Activated CD8-positive, alpha-beta memory T cell treated with anti-CD3 and anti-CD28 coated beads for 48 hours (primary cell): ENCODE results near the gene HPRT1.
A peak's percentile ranks its signal among the peaks of the same experiment; 100 is the strongest.
"Not testable (repeated sequence)": the region's sequence is repeated elsewhere in the genome, so short reads cannot be mapped to it uniquely, and the experiment has no call there.

Source experiments
- DNase-seq, 3 experiments: peaks; one replicate each; pipeline ENCODE4 v3.0.0-alpha.2; 2020; ENCODE audit warnings: low read depth in 2 of 3, low spot score in 2 of 3

HPRT1 gene, protein sequence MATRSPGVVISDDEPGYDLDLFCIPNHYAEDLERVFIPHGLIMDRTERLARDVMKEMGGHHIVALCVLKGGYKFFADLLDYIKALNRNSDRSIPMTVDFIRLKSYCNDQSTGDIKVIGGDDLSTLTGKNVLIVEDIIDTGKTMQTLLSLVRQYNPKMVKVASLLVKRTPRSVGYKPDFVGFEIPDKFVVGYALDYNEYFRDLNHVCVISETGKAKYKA

DNA sequence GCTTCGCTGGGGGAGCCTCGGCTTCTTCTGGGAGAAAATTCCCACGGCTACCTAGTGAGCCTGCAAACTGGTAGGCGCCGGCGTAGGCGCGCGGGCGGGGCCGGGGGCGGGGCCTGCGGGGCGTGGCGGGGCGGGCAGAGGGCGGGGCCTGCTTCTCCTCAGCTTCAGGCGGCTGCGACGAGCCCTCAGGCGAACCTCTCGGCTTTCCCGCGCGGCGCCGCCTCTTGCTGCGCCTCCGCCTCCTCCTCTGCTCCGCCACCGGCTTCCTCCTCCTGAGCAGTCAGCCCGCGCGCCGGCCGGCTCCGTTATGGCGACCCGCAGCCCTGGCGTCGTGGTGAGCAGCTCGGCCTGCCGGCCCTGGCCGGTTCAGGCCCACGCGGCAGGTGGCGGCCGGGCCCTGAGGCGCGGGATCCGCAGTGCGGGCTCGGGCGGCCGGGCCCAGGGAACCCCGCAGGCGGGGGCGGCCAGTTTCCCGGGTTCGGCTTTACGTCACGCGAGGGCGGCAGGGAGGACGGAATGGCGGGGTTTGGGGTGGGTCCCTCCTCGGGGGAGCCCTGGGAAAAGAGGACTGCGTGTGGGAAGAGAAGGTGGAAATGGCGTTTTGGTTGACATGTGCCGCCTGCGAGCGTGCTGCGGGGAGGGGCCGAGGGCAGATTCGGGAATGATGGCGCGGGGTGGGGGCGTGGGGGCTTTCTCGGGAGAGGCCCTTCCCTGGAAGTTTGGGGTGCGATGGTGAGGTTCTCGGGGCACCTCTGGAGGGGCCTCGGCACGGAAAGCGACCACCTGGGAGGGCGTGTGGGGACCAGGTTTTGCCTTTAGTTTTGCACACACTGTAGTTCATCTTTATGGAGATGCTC, at the start of gene HPRT1:
TSS of gene HPRT1 (plus strand) at position 161 of the 857 bp plus-strand sequence. CDS start at position 308, 147 bp downstream.
- DNase-seq: peak; percentile 36 to 59 (median 43)

DNA sequence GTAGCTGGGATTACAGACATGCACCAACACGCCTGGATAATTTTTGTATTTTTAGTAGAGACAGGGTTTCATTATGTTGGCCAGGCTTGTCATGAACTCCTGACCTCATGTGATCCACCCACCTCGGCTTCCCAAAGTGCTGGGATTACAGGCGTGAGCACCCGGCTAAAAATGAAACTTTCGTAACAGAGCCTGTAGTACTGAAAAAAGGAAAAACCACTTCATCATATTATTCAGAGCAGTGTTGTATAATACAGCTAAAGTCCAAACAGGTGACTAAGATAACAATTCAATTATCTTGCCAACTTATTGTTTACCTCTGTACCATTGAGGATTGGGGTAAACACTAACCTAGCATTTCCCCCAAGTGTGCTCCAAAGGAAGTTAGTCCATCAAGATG, 43.9 kb upstream of the HPRT1 start:
- DNase-seq: no peak

DNA sequence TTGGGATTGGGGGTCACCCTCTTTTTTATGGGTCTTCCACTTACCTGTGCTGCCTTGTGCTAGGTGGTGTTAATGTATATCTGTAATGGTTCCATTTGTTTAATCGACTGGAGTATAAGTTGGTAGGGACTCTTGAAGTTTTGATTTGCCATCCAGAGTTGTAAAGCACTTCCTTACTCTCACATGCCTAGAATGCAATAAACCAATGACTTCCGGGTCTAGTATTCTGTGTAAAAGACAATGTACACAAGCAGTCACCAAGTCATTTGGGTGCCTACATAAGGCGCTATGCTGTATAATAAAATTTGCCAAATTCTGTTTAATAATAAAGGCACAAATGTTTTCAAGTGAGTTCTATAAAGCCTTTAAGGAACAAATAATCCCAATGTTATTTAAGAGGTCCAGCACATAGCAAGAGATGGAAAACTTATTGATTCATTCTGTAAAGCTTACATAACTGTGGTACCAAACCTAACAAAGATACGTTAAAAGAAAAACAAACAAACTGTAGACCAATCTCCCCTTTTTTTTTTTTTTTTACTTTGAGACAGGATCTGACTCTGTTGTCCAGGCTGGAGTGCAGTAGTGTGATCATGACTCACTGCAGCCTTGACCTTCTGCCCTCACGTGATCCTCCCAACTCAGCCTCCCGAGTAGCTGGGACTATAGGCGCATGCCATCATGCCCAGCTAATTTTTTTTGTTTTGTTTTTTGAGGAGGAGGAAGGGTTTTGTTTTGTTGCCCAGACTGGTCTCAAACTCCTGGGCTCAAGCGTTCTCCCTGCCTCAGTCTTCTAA, 41.5 kb upstream of the HPRT1 start:
- no peak for DNase-seq

DNA sequence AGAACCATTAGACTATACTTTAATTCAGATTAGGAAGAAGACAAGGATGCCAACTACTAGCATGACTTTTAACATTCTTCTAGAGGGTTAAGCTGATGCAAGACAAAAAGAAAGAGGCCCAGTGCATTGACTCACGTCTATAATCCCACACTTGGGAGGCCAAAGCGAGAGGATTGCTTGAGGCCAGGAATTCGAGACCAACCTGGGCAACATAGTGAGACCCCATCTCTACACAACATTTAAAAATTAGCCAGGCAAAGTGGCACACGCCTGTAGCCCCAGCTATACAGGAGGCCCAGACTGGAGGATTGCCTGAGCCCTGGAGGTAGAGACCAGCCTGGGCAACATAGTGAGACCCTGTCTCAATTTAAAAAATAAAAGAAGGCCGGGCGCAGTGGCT, 40.2 kb upstream of the HPRT1 start:
- no peak for DNase-seq

DNA sequence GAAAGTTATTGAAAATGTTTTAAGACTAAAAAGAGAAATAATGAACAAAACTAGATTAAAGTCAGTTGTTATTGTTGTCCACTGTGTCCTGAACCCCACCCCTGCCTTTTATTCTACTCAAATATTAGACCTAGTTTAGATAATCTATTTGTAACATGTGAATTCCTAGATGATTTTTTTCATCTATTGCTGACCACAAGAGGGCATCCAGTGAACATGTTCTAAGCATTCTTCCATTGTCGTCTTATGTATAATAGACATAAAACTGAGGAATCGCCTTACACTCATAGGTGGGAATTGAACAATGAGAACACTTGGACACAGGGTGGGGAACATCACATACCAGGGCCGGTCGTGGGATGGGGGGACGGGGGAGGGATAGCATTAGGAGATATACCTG, 36.4 kb upstream of the HPRT1 start:
- DNase-seq: no peak

DNA sequence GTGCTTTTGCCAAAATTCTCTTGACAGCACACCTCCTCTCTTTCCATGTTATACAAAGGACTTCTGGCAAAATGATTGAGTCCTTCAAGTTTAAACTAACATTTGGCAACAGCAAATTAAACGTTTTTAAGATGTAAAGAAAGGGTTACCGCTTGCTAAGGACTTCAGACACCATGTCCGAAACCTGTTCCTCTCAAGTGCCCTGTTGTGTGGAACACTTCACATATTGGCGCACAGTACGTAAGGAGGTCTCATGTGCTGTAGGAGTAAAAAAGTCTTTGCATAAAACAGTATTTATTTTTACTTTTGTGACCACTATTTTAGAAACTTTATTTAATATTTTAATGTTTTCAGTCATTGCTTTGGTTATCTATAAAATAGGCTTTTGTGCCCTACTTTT, 33.7 kb upstream of the HPRT1 start:
- no peak for DNase-seq

DNA sequence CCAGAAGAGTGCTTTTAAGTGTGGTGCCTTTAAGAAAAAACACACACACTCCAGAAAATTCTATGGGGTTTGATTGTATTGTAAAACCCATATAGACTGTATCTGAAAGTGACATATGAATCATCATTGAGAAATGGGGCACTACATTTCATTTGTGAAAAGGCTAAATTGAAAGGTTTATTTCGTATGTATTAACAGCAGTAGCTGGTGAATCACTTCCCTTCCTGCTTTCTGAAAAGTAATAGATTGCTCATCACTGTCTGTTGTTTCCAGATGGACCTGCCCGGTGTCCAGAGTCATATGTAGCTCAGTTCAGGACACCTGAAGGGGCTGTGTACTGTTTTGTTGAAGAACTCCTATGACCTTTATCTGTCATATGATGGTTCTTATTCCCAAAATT, 28.1 kb upstream of the HPRT1 start:
- peak in 1 of 3 experiments; percentile 1 for DNase-seq

DNA sequence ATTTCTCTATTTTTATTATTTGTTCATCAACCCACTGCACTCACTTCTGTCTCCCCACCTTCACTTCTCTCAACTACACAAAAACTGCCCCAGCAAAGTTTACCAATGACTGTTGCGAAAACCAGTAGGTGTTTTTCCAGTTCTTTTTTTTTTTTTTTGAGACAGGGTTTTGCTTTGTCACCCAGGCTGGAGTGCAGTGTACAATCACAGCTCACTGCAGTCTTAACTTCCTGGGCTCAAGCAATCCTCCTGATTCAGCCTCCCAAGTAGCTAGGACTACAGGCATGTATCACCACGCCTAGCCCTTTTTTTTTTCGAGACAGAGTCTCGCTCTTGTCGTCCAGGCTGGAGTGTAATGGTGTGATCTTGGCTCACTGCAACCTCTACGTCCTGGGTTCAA, 24.1 kb upstream of the HPRT1 start:
- no peak for DNase-seq

DNA sequence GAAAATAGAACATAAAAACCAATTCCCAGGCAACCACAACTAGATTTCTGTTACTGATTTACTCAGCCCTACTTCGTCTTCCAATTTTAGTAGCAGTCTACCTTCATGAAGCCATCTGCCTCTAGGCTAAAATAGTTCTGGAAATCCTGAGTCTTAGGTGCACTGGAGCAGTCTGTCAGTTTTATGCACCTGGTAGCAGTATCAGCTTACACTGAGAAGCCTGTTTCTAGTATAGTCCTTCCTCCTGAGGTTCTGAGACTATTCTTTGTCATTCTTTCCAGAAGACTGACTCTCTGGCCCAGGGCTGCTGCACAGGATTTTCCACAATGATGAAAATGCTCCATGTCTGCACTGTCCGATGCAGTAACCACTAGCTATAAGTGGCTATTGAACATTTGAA, 16.9 kb upstream of the HPRT1 start:
- DNase-seq: no peak

DNA sequence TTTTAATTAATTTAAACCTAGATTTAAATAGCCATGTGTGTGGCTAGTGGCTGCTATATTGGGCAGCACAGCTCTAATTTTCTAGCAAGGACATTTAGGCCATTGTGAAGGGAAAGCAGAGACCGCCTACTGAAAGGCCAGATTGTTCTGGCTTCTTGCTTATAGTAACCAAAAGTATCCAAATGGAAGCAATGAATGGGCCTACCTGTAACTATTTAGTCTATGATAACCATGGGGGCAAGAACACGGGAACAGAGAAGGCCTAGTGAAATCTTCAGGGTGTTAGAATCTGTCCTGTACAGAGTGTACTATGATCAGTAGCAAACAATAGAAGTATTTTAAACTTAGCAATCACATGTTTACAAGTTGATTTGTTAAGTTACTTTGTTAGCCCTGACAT, 16.5 kb upstream of the HPRT1 start:
- DNase-seq: no peak

DNA sequence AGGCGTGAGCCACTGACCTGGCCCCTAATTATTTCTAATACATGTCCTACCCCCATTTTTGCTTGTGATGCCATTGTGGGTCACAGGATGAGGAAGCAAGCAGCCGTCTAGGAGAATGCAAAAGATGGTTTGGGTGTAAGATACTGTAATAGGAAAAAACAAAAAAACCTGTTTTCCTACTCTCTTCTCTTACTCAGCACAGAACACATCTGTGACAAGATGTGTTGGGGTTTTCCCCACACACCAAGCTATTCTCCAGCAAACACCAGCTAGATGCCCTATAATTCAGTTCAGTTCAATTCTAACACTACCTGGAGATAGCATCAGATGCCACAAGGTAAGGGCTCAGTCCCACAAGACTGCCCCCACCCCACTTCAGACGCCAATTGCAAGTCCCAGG, 15.3 kb upstream of the HPRT1 start:
- no peak for DNase-seq

DNA sequence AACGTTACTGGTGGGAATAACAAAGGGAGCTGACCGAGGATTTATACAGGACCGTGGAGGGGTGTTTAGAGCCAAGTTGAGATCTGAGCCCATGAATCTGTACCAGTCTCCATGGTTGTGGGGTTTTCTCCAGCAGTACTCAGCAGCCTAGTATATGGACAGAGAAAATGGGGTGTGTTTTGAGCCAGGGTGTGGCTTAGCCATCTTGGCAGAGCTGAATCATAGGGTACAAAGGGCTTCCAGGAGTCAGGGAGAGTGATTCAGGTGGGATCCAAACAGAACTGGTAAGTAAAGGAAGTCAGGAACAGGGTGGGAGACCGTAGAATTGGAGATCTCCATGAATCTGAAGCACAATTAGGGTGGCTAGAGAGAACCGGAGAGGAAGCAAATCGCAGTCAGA, 7.4 kb upstream of the HPRT1 start:
- DNase-seq: no peak

DNA sequence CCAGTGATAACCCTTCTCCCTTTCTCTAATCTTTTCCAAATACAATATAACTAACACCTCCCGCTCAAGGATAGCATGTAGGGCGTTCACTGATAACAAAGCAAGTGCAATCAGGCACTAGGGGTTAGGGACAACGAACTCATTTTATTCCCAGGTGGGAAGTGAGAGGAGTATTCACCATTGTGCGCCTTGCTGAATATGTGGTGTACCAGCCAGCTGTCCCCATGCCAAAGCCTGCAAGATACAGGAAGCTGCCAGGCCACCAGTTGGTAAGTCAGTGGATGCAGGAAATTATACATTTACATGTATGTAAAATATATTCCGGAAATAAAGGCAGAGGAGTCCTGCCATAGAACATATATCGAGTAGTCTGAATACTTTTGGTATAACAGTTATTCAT, 6.3 kb upstream of the HPRT1 start:
- no peak for DNase-seq

DNA sequence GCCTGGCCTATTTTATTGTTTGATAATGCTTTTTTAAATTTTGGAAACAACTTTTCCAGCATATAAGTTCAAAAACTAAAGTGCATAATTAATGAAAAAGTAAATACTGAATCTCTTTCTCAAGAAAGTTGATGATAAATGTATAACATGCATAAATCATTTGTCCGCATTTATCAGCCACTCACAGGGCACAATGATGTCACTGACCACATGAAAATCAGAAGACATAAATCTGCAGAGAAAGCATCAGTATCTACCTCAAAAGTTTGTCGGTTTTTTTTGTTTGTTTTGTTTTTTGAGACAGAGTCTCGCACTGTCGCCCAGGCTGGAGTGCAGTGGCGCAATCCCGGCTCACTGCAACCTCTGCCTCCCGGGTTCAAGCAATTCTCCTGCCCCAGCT, 5.5 kb upstream of the HPRT1 start:
- DNase-seq: no peak

DNA sequence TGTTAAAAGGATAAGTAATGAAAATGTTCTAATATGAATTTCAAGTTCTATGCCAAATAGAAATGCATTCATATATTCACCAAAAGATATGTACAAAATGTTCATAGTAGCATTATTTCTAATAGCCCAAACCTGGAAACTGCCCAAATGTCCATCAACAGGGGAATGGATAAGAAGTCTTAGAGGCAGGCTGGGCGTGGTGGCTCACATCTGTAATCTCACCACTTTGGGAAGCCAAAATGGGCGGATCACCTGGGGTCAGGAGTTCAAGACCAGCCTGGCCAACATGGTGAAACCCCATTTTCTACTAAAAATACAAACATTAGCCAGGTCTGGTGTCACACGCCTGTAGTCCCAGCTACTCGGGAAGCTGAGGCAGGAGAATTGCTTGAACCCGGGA, 2.3 kb upstream of the HPRT1 start:
- no peak for DNase-seq

DNA sequence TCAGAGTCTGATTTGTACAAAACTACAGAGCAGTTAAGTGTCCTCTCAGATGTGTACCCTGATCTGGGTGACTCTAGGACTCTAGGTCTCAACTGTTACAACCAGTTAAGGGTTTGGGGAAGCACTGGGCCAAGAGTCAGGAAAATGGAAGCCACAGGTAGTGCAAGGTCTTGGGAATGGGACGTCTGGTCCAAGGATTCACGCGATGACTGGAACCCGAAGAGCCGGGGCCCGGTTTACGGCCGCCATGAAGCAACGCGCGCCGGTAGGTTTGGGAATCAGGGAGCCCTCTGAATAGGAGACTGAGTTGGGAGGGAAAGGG, 321 bp upstream of the HPRT1 start:
- DNase-seq: no peak

DNA sequence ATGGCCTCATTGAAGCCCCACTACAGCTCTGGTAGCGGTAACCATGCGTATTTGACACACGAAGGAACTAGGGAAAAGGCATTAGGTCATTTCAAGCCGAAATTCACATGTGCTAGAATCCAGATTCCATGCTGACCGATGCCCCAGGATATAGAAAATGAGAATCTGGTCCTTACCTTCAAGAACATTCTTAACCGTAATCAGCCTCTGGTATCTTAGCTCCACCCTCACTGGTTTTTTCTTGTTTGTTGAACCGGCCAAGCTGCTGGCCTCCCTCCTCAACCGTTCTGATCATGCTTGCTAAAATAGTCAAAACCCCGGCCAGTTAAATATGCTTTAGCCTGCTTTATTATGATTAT, 876 bp downstream of the HPRT1 start:
- DNase-seq: no peak

DNA sequence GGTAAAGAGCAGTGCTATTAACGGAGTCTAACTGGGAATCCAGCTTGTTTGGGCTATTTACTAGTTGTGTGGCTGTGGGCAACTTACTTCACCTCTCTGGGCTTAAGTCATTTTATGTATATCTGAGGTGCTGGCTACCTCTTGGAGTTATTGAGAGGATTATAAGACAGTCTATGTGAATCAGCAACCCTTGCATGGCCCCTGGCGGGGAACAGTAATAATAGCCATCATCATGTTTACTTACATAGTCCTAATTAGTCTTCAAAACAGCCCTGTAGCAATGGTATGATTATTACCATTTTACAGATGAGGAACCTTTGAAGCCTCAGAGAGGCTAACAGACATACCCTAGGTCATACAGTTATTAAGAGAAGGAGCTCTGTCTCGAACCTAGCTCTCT, 1.5 kb downstream of the HPRT1 start:
- DNase-seq: no peak

DNA sequence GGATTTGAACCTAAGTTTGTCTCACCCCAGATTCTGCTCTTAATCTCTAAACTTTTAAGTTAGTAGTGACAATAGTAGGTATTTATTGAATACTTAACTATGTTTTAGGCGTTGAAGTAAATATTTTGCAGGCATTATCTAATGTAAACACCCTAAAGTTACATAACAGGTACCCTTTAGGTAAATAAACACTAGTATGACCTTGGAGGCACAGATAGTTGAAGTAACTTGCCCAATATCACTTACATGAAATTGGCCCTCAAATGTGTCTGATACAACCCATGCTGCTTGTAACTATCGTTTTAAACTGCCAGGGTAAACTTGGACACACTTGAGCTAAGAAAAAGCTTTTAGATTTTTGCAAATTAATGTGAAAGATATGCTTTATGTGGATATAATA, 3.0 kb downstream of the HPRT1 start:
- DNase-seq: no peak

DNA sequence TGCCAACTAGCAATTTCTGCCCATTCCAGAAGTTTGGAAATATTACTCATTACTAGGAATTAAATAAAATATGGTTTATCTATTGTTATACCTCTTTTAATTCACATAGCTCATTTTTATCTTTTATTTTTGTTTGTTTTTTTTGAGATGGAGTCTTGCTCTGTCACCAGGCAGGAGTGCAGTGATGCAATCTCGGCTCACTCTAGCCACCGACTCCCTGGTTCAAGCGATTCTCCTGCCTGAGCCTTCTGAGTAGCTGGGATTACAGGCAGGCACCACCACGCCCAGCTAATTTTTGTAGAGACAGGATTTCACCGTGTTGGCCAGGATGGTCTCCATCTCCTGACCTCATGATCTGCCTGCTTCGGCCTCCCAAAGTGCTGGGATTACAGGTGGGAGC, 4.5 kb downstream of the HPRT1 start:
- DNase-seq: not testable (repeated sequence)

DNA sequence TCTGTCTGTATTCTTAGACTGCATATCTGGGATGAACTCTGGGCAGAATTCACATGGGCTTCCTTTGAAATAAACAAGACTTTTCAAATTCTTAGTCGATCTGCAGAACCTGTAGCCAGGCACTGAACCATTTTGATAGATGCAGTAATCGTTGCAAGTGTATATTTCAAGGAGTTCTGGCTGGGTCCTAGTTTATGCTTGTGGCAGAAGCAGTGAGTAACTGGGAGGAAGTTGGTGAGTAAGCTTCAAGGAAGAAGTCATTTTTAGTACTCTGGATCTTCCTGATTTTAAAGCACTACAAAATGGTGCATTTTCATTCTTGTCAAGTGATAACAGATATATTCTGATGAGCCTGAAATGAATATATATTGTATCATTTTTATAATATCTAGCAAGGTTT, 9.5 kb downstream of the HPRT1 start:
- no peak for DNase-seq

DNA sequence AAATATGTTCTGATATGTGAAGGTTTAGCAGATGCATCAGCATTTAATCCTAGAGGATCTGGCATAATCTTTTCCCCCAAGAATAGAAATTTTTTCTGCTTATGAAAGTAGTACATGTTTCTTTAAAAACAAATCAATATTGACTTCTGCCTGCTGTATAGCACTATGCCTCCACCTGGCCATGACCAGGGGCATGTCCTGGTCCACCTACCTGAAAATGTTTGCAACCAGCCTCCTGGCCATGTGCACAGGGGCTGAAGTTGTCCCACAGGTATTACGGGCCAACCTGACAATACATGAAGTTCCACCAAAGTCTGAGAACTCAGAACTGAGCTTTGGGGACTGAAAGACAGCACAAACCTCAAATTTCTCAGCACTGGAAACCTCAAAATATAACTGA, 10.0 kb downstream of the HPRT1 start:
- DNase-seq: no peak
